Heart left ventricle (tissue), 13 donors: ENCODE results near the gene ADGRL3.

Experiments
- CTCF ChIP-seq, 12 donors: fragments of 200-600 bp; sonication (generic) in 4 of 12; IDR thresholded peaks; one replicate each; pipeline versions ENCODE4 v1.5.0 to v1.8.0; 2018 to 2022; ENCODE audit warnings: antibody characterized with exemption in 12 of 12, mild to moderate bottlenecking in 5 of 12
- POLR2A ChIP-seq, 2 donors: fragments of 450-650 bp; IDR thresholded peaks; one replicate each; pipeline ENCODE4 v1.6.1; 2017; ENCODE audit warnings: antibody characterized with exemption in 2 of 2, mild to moderate bottlenecking in 2 of 2, moderate library complexity in 2 of 2
- donor health status: ischemic (EF 13 %, LVEDD 7.1; RV severe dilation, severe dysfunction).
- donor health status: DM: no; HTN: yes; CAD: no.
- donor health status: DM: no; HTN: no; CAD: no.
- donor health status: ischemic (EF 25% LVEDD 6.9; RV normal size, moderate dysfunction).
- donor health status: ischemic (EF 25% LVEDD 5.7; RV mildly dilated, moderate dysfunction).
- donor health status: ischemic (EF 35%, LVEDD 5.7; RV mildly dilated, moderate dysfunction).
- donor health status: nonischemic (EF 11% LVEDD 7.7; RV severe dilation, severe dysfunction).
- donor health status: DM: yes; HTN: yes; CAD: no.
- donor health status: PGD.
- donor health status: ischemic (EF 29% LVEDD 5.4; RV normal size, mild dysfunction).
- donor health status: nonischemic (EF 23%, LVEDD 6.1; RV moderate dilation, normal function).

GRCh38 chr4:61760820-61761219 lies 560.7 kb downstream of the ADGRL3 start:
- no peak for TF ChIP-seq CTCF (IDR thresholded peaks at IDR 0.05)
- TF ChIP-seq POLR2A (IDR thresholded peaks at IDR 0.05) = no peak
